Sigmoid colon (tissue), 7 donors: ENCODE measurements around the gene EARS2. TPM values are rescaled to one million over a fixed set of nuclear protein-coding genes. Genes with fewer than 3 reads are reported as not detected.

Experiments used
- DNase-seq: peaks from one replicate; pipeline ENCODE4 v3.0.0-alpha.2; 2019
- H3K27ac ChIP-seq, 4 donors: fragments of 200-600 bp; sonication (generic); one replicate each; pipeline ENCODE4 v1.5.1; 2016 to 2019; ENCODE audit warnings: mild to moderate bottlenecking in 1 of 4
- H3K27me3 ChIP-seq, 3 donors: fragments of 200-600 bp; sonication (generic); one replicate each; pipeline ENCODE4 v1.5.1; 2019; ENCODE audit warnings: mild to moderate bottlenecking in 1 of 3
- H3K36me3 ChIP-seq, 4 donors: fragments of 200-600 bp; sonication (generic); one replicate each; pipeline ENCODE4 v1.5.1; 2016 to 2019
- H3K4me1 ChIP-seq, 4 donors: fragments of 200-600 bp; sonication (generic); one replicate each; pipeline ENCODE4 v1.5.1; 2017 to 2019
- H3K4me3 ChIP-seq, 4 donors: fragments of 200-600 bp; sonication (generic); one replicate each; pipeline ENCODE4 v1.5.1; 2017 to 2019; ENCODE audit warnings: mild to moderate bottlenecking in 2 of 4, moderate library complexity in 1 of 4
- H3K9me3 ChIP-seq, 4 donors: fragments of 200-600 bp in 3 of 4; sonication (generic) in 3 of 4; one replicate each; pipeline versions ENCODE4 v1.5.1 to v1.6.1; 2013 to 2019
- CTCF ChIP-seq, 4 experiments: fragments of 450-650 bp in 3 of 4; fragments of 200-600 bp in 1 of 4; IDR thresholded peaks; one replicate each; pipeline ENCODE4 v1.5.1; 2016 to 2019; ENCODE audit warnings: antibody characterized with exemption in 4 of 4, mild to moderate bottlenecking in 3 of 4, moderate library complexity in 2 of 4
- EP300 ChIP-seq, 4 donors: sonication (generic); formaldehyde crosslinking; IDR thresholded peaks; one replicate each; pipeline ENCODE4 v1.6.1; 2017; ENCODE audit warnings: antibody characterized with exemption in 4 of 4
- POLR2A ChIP-seq, 2 donors: fragments of 450-650 bp; IDR thresholded peaks; one replicate each; pipeline ENCODE4 v1.6.1; 2016; ENCODE audit warnings: antibody characterized with exemption in 2 of 2, mild to moderate bottlenecking in 2 of 2, moderate library complexity in 2 of 2
- POLR2AphosphoS5 ChIP-seq, 4 donors: sonication (generic); formaldehyde crosslinking; IDR thresholded peaks; one replicate each; pipeline ENCODE4 v1.6.1; 2017; ENCODE audit warnings: antibody characterized with exemption in 4 of 4
- WGBS, 2 donors: extraction: QIAGEN DNeasy Blood & Tissue Kit; methylation state at CpG; one replicate each; pipeline ENCODE4 v1.1.7; 2013; 5-methylcytosine and 5-hydroxymethylcytosine counted together
- intact Hi-C: fragments of 100-400 bp; cut with DNase I; formaldehyde crosslinking; loops from one replicate; pipeline ENCODE4 v1.15.1; 2023
- polyA plus RNA-seq, 3 donors: library from polyadenylated mRNA; stranded (reverse); fragments of 200-250 nt; gene quantifications; one replicate each; pipeline ENCODE4 v1.2.3, GENCODE V29; 2013
- total RNA-seq, 4 donors: library from RNA; depleted of rRNA; stranded (reverse); fragments of >200 nt; gene quantifications; one replicate each; pipeline ENCODE4 v1.1.0, GENCODE V29; 2016
- donor health status: healthy with polysubstance abuse.
- donor health status: Bipolar disorder and iron deficiency.
- donor health status: healthy.

The EARS2 gene
- total and polyA plus RNA-seq, 7 donors = 6.6 to 19.4 (median 8.2) TPM

- Histone ChIP-seq H3K27me3 (no peaks in the 10 kb centered on the region), H3K9me3 (no peaks in the 10 kb centered on the region), H3K36me3 (peaks cover 38 to 100% (median 76%) of the 10 kb centered on the region in 4 donors), H3K4me1 (peaks cover 0 to 17% (median 6%) of the 10 kb centered on the region in 4 donors), H3K4me3 (no peak overlapping the region), H3K27ac (no peak overlapping the region)
- 95 to 96% methylated on average over 9 of the region's 9 CpGs for WGBS, 2 donors
- TF ChIP-seq POLR2A (IDR thresholded peaks at IDR 0.05) (no peak), EP300 (IDR thresholded peaks at IDR 0.05) (no peak), POLR2AphosphoS5 (IDR thresholded peaks at IDR 0.05) (no peak), CTCF (IDR thresholded peaks at IDR 0.05) (no peak)
- intact Hi-C loops = no loop called here
- no peak for DNase-seq
Measured at GRCh38 chr16:23564575-23565363, 7.6 kb upstream of the EARS2 start.

- Histone ChIP-seq H3K36me3 (peaks cover 38 to 90% (median 66%) of the 10 kb centered on the region in 4 donors), H3K4me3 (no peak overlapping the region), H3K4me1 (peaks cover 0 to 33% (median 20%) of the 10 kb centered on the region in 4 donors), H3K27ac (no peak overlapping the region), H3K9me3 (no peaks in the 10 kb centered on the region), H3K27me3 (no peaks in the 10 kb centered on the region)
- intact Hi-C loops = no loop called here
- 94 to 96% methylated on average over 6 of the region's 6 CpGs for WGBS, 2 donors
- DNase-seq = no peak
- TF ChIP-seq POLR2AphosphoS5 (IDR thresholded peaks at IDR 0.05) (no peak), CTCF (IDR thresholded peaks at IDR 0.05) (no peak), POLR2A (IDR thresholded peaks at IDR 0.05) (no peak), EP300 (IDR thresholded peaks at IDR 0.05) (no peak)
Measured at GRCh38 chr16:23563186-23563585, 6.0 kb upstream of the EARS2 start.

- Histone ChIP-seq H3K9me3 (no peaks in the 10 kb centered on the region), H3K27me3 (no peaks in the 10 kb centered on the region), H3K36me3 (peaks cover 34 to 83% (median 62%) of the 10 kb centered on the region in 4 donors), H3K4me3 (no peak overlapping the region), H3K4me1 (peaks cover 0 to 36% (median 21%) of the 10 kb centered on the region in 4 donors), H3K27ac (no peak overlapping the region)
- no peak for DNase-seq
- intact Hi-C loops = no loop called here
- TF ChIP-seq POLR2AphosphoS5 (IDR thresholded peaks at IDR 0.05) = no peak
- no peak for TF ChIP-seq CTCF (IDR thresholded peaks at IDR 0.05)
- TF ChIP-seq EP300 (IDR thresholded peaks at IDR 0.05) = no peak
- 96% methylated on average over 13 of the region's 13 CpGs for WGBS, 2 donors
Measured at GRCh38 chr16:23562505-23562904, 5.4 kb upstream of the EARS2 start.

- Histone ChIP-seq H3K9me3 (no peaks in the 10 kb centered on the region), H3K36me3 (peaks cover 27 to 74% (median 55%) of the 10 kb centered on the region in 4 donors), H3K4me3 (no peak overlapping the region), H3K4me1 (peaks cover 0 to 39% (median 25%) of the 10 kb centered on the region in 4 donors), H3K27me3 (no peaks in the 10 kb centered on the region), H3K27ac (no peak overlapping the region)
- WGBS, 2 donors = 83 to 84% methylated on average over 5 of the region's 5 CpGs
- intact Hi-C loops = no loop called here
- TF ChIP-seq CTCF (IDR thresholded peaks at IDR 0.05) = no peak
- no peak for TF ChIP-seq POLR2A (IDR thresholded peaks at IDR 0.05)
- no peak for TF ChIP-seq POLR2AphosphoS5 (IDR thresholded peaks at IDR 0.05)
- no peak for TF ChIP-seq EP300 (IDR thresholded peaks at IDR 0.05)
- DNase-seq = no peak
Measured at GRCh38 chr16:23561586-23561985, 4.4 kb upstream of the EARS2 start.
